Stimulated activated CD4-positive, alpha-beta T cell treated with anti-CD3 and anti-CD28 coated beads, Interleukin-12 subunit alpha, Interleukin-12 subunit beta, amount 100 ng/mL, for 4 hours (primary cell): ENCODE data around the gene CHERP.

Source experiments
- DNase-seq: peaks from one replicate; pipeline ENCODE4 v3.0.0-alpha.2; 2020

Gene CHERP

DNA sequence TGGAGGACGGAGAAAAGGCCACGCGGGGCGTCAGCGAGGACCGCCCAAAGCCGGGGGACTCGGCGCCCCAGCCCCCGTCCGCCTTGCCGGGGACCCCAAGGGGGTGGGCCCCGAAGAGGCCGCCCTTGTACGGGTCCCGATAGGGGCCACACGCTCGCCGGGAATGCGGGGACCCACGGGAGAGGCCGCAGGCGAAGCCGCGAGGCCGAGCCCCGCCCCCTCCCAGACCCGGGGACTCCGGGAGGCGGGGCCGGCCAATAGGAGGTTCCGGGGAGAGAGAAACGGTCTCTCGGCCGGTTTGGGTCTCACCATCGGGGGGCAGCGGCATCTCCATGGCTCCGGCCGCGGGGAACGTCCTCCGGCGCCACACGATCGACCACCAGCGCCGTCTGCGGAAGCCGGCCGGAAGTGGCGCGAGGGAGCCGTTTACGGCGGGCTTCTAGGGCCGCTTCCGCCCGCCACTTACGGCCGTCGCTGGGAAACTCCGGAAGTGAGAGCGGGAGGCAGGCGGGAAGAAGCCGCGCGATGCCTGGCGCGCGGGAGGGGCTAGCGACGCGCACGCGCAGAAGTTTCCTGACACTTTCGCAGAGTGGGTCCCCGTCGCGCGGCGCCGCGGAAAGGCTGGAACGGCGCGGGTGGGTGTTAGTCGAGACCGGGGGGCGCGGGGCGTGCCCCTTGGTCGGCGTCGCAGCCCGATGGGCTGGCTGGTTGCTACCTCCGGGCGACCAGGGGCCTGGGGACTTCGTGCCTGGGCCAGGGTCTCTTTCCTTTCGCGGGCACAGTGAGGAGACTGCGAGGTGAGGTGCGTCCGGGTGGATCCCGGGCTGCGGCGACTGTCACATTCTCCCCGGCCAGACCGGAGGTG, at the start of gene CHERP:
TSS of gene CHERP (minus strand) at position 393 of the 865 bp plus-strand sequence. CDS start at position 334, 59 bp downstream.
- DNase-seq: peak; percentile 93

GRCh38 chr19:16590876-16591802, 48.9 kb upstream of the CHERP start:
- DNase-seq: no peak

DNA sequence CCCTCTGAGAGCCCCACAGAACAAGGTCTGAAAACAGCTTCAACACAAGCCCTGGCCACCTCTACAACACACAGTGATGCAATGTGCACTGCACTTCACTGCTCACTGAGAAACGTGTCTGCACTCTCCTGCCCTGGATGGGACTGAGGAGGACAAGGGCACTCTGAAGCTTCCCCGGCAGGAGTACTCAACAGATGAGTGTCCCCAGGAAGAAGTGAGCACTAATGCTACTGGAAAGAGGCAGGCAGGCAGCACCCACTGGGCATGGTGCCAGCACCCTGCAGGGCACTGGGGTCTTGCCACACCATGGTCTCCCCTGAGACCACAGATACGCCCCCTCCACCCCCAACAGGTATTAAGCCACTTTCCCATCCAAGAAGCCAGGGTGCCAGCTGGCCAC, 47.7 kb upstream of the CHERP start:
- DNase-seq: no peak

GRCh38 chr19:16588824-16589577, 46.8 kb upstream of the CHERP start:
- no peak for DNase-seq

DNA sequence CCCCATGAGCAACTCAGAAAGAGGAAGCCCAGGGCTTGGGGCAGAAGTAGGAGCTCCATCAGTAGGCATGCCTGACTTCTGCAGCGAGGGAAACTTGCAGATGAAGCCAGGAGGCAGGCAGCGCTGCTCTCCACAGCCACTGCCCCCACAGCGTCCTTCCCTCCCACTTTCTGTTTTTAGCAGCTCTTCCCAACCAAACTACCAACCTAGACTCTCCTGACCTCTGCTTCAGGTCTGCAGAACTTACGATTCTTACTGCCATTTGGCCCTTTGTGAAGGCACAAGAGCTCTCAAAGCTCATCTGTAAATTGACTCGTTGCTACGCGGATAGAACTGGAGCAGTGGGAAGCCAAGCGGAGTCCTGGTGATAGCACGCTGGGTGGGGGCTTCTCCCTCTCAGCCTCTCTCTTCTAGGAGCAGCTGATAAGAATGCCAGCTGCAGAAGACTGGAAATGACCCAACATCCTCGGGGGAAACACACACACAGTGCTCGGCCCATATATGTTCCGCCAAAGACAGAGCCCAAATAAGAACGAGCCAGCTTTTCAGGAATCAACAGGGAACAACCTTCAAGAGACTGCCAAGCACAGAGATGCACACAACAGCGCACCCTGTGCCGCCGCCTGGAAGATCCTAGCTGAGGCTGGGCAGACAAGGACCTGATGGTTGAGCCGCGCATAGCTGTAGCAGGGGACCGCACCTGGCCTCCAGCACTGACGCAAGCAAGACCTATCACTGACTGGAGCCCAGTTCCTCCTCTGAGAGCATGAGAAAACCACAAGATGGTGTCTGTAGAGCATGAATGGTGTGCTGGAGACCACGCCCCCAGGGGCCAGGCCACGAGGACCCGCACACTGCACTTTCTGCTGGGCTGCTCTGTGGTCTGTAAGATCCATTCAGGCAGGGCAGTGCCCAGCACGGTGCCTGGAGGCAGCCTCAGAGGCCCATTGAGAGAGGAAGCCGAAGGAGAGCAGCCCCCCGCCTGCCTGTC, 45.9 kb upstream of the CHERP start:
- no peak for DNase-seq

DNA sequence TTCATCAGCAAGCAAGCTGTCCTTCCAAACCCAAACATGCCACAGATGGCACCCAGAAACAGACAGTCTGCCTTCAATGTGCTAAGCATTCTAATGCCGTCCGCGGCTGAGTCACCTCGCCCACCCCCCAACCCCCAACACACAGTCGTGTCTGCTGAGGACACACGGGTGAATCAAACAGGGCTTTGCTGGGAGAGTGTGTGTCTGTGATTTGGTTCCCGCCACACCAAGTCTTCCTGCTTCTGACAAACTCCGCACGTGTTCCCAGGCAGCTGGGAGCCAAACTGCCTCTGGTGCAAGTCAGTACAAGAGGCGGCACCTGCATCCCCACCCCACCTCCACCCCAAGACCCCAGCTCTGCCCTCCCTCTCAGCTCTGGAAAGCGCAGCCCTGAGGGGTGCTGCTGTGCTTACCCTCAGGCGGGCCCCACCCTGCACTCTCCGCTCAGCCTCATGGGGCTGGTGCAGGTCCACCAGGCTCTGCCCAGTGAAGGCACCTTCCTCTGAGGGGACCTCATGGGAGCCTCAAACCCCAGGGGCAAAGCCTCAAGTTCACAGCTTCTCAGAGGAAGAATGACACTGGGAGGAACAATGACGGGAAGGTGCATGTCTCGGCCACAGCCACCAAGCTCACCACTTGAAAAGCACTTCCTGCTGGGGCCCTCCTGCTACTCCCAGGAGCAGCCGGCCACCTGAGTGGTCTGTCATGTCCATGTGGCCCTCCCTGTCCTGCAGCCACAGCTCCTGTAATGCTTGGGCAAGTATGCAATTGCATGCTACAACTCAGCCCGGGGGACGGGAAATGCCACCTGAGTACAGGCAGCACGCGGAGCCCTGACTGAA, 45.0 kb upstream of the CHERP start:
- peak; percentile 41 for DNase-seq

DNA sequence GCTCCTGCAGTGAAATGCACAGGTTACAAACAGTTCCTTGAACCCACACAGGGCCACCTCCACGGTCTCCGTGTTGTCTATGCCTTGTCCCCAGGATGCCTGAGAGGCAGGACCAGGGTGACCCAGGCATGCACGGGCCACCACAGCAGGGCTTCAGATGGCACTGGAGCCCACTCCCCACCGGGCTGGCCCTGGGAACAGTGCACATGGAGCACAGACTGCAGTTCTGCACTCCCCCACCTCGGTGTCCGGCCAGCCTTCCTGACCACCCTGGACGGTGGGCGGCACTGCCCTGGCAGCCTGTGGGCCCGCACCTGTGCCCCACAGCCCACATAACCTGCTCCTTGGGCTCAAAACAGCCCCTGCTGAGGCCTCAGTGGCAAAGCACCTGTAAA, 44.2 kb upstream of the CHERP start:
- no peak for DNase-seq

- no peak for DNase-seq
Observed at GRCh38 chr19:16585808-16586476, 43.7 kb upstream of the CHERP start.

GRCh38 chr19:16585094-16585801, 43.0 kb upstream of the CHERP start:
- no peak for DNase-seq

- DNase-seq: peak; percentile 78
Observed at GRCh38 chr19:16584248-16585093, 42.2 kb upstream of the CHERP start.

GRCh38 chr19:16582486-16583261, 40.4 kb upstream of the CHERP start:
- DNase-seq: no peak

DNA sequence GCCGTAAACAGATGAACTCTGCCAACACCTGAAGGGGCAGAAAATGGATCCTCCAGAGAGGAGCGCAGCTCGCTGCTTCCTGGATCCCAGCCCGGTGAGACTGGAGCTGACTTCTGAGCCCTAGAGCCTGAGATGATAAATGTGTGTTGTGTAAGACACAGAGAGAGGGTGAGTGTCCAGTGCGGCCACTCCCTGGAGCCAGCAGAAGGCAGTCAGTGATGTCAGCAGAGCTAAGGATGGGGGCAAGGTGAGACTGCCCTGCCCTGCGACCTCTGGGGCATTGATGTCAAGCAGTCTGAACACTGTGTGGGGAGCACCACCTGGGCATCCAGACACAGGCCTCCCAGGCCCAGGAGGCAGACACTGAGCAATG, 39.7 kb upstream of the CHERP start:
- no peak for DNase-seq

DNA sequence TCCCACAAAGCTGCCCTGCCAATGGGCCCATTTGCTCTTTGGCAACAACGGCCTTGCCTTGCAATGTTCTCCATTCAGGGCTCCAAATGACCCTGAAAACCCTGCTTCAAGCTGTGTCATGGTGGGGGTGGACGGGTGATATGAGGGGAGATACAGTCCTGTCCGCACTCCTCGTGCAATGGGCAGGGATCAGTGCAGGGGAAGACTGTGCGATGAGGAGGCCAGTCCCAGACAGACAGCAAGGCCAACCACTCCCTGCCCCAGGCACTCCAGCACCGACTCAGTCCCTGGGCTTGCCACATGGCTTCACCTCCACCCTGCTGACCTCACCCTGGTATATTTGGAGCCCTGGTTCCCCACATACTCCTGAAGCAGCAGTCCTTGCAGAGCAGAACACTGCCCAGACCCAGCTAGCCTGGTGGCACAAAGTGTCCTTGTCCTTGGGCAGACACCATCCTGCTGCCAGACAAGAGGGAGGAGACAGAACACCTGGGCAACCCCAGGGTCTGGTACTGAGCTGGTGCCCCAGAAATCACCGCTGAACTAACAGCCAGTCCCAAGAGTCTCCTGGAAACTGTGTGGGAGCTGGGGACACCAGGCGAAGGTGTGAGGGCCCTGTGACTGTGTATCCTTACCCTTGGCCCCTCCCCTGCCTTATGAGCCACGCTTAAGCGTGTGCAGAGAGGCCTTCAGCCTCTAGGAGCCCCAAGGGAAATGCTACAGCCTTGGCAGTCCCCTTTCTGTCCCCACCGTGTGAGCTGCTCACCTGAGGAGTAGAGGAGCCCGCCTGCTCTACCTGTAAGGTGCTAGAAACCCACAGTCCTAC, 39.1 kb upstream of the CHERP start:
- no peak for DNase-seq

DNA sequence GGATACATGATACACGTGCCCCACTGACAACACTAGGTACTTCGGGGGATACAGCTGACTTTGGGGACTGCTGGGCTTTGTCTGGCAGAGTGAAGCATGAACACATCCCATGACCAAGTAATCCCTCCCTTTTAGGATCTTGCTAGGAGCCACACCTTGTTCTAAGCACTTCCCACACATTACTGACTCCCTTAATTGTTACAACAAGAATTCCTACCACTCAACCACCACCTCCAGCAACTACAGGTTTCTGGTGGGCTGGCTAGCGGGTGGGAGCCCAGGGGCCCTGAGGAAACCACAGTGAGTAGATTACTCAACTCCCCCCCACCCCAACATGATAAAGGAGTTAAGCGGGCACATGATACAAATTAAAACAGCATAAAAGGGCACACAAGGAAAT, 37.1 kb upstream of the CHERP start:
- no peak for DNase-seq

- DNase-seq: no peak
Observed at GRCh38 chr19:16577531-16577985, 35.3 kb upstream of the CHERP start.

DNA sequence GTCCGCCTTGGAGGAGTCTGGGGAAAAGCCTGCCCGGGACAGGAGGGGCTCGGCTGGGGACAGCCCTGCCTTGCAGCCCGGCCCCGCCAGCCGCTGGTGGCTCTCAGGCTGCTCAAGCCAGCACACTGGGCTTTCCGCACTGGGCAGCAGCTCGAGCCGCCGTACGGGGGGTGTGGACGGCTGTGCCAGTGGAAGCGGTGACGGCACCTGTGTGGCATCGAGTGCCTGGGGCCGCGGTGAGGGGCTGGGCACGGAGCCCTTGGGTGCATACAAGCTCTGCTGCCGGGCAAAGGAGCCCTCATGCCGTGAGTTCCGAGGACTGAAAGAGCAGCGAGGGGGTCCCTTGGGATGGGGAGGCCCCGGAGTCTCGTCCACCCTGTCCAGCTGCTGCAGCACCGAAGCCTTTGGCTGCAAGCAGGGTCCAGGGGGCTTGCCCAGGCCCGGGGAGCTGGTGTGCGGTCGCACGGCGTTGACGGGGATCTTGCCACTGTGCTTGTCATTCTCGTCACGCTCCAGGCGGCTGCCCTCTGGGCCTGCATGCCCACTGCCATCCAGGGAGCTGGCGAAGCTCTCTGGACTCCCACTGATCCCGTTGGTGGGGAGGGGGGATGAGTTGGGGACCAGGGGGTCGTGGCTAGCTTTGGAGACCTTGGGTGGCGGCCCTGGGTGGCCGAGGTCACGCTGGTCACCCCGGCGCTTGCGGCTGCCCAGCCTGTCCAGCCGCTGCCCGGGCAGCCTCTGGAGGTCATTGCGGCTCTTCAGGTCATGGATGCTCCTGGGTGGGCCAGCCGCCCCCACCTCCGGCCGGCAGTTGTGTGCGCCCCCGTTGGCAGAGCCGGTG, 34.7 kb upstream of the CHERP start:
- DNase-seq: no peak
